Smooth muscle cell (in vitro differentiated cells): ENCODE results near the gene DDR2. TPM values are rescaled to one million over a fixed set of nuclear protein-coding genes. Genes with fewer than 3 reads are reported as not detected.

ENCODE experiments used
- DNase-seq: peaks from one replicate; lab custom pipeline; 2025; ENCODE audit not compliant: unreplicated experiment; lab: John Stamatoyannopoulos, UW
- H2AFZ ChIP-seq: fragments of 200-600 bp; sonication (generic); 2 replicates; pipeline ENCODE4 v1.6.0; 2016; ENCODE audit warnings: antibody characterized with exemption, low read depth, mild to moderate bottlenecking
- H3F3A ChIP-seq: fragments of 200-600 bp; sonication (generic); 2 replicates; pipeline ENCODE4 v1.6.0; 2017; ENCODE audit warnings: antibody characterized with exemption, low read depth
- H3K27ac ChIP-seq: fragments of 200-600 bp; sonication (generic); 2 replicates; pipeline ENCODE4 v1.5.1; 2016; ENCODE audit warnings: low read depth, mild to moderate bottlenecking
- H3K27me3 ChIP-seq: fragments of 200-600 bp; sonication (generic); 2 replicates; pipeline ENCODE4 v1.6.1; 2016; ENCODE audit warnings: low read depth, mild to moderate bottlenecking
- H3K36me3 ChIP-seq: fragments of 200-600 bp; sonication (generic); 2 replicates; pipeline ENCODE4 v1.5.1; 2016; ENCODE audit warnings: low read depth
- H3K4me1 ChIP-seq: fragments of 200-600 bp; sonication (generic); 2 replicates; pipeline ENCODE4 v1.5.1; 2016; ENCODE audit warnings: low read depth
- H3K4me2 ChIP-seq: fragments of 200-600 bp; sonication (generic); 2 replicates; pipeline ENCODE4 v1.6.0; 2016; ENCODE audit warnings: mild to moderate bottlenecking
- H3K4me3 ChIP-seq: fragments of 200-600 bp; sonication (generic); 2 replicates; pipeline ENCODE4 v1.5.1; 2016; ENCODE audit warnings: mild to moderate bottlenecking
- H3K79me2 ChIP-seq: fragments of 200-600 bp; sonication (generic); 2 replicates; pipeline ENCODE4 v1.6.0; 2016; ENCODE audit warnings: low read depth, mild to moderate bottlenecking
- H3K9ac ChIP-seq: fragments of 200-600 bp; sonication (generic); 2 replicates; pipeline ENCODE4 v1.6.0; 2016; ENCODE audit warnings: low read depth
- H3K9me3 ChIP-seq: fragments of 200-600 bp; sonication (generic); replicated peaks from 2 replicates; pipeline ENCODE4 v1.5.1; 2016; ENCODE audit warnings: low read depth
- H4K20me1 ChIP-seq: fragments of 200-600 bp; sonication (generic); 2 replicates; pipeline ENCODE4 v1.6.0; 2016; ENCODE audit warnings: low read depth
- CTCF ChIP-seq: fragments of 200-600 bp; sonication (generic); IDR thresholded peaks from 2 replicates; pipeline ENCODE4 v1.5.1; 2017; ENCODE audit warnings: borderline replicate concordance, mild to moderate bottlenecking, antibody characterized with exemption; ENCODE audit not compliant: insufficient read depth, poor library complexity, severe bottlenecking
- WGBS: methylation state at CpG from one replicate; pipeline ENCODE4 v1.1.7; 2016; ENCODE audit warnings: low lambda C conversion rate; 5-methylcytosine and 5-hydroxymethylcytosine counted together
- polyA plus RNA-seq: library from polyadenylated mRNA; unstranded; fragments of >200 nt; fragmentation: Nextera tagmentation; extraction: Ambion mirVana; gene quantifications from 2 replicates; pipeline ENCODE4 v1.2.1, GENCODE V29; 2016
- total RNA-seq: library from RNA; depleted of rRNA; stranded (reverse); fragments of >200 nt; gene quantifications from 2 replicates; pipeline ENCODE4 v1.2.3, GENCODE V29; 2014

Gene DDR2
- total and polyA plus RNA-seq, 2 experiments from 2014 or later: 13.3 to 24.5 TPM

- WGBS: 80% methylated on average over 1 of the region's 1 CpG
- Histone ChIP-seq H3K4me2 (no peak overlapping the region), H3K4me1 (no peaks in the 10 kb centered on the region), H3K9ac (no peak overlapping the region), H4K20me1 (no peaks in the 10 kb centered on the region), H3K4me3 (no peak overlapping the region), H3K79me2 (no peaks in the 10 kb centered on the region), H3F3A (no peaks in the 10 kb centered on the region), H3K27me3 (no peaks in the 10 kb centered on the region), H3K9me3 (no peaks in the 10 kb centered on the region), H2AFZ (no peak overlapping the region), H3K36me3 (no peaks in the 10 kb centered on the region), H3K27ac (no peak overlapping the region)
- DNase-seq: no peak
- TF ChIP-seq CTCF: no peak
Observed at GRCh38 chr1:162753998-162754585, 121.8 kb downstream of the DDR2 start.

- 85% methylated on average over 3 of the region's 3 CpGs for WGBS
- H3F3A ChIP-seq: no peaks in the 10 kb centered on the region
- H3K4me2 ChIP-seq: no peak overlapping the region
- TF ChIP-seq CTCF: no peak
- H3K79me2 ChIP-seq: no peaks in the 10 kb centered on the region
- no peak overlapping the region for H3K9ac ChIP-seq
- H3K27me3 ChIP-seq: no peaks in the 10 kb centered on the region
- no peaks in the 10 kb centered on the region for H4K20me1 ChIP-seq
- no peaks in the 10 kb centered on the region for H3K9me3 ChIP-seq
- no peak overlapping the region for H3K27ac ChIP-seq
- no peak overlapping the region for H3K4me3 ChIP-seq
- H2AFZ ChIP-seq: no peak overlapping the region
- H3K36me3 ChIP-seq: no peaks in the 10 kb centered on the region
- no peak for DNase-seq
- no peaks in the 10 kb centered on the region for H3K4me1 ChIP-seq
Observed at GRCh38 chr1:162755306-162755705, 123.0 kb downstream of the DDR2 start.

GRCh38 chr1:162756523-162756922, 124.3 kb downstream of the DDR2 start:
- Histone ChIP-seq H3K4me1 (no peaks in the 10 kb centered on the region), H3F3A (no peaks in the 10 kb centered on the region), H3K27ac (no peak overlapping the region), H3K4me2 (no peak overlapping the region), H4K20me1 (no peaks in the 10 kb centered on the region), H2AFZ (no peak overlapping the region), H3K9me3 (no peaks in the 10 kb centered on the region), H3K79me2 (no peaks in the 10 kb centered on the region), H3K36me3 (no peaks in the 10 kb centered on the region), H3K27me3 (no peaks in the 10 kb centered on the region), H3K9ac (no peak overlapping the region), H3K4me3 (no peak overlapping the region)
- DNase-seq: no peak
- 89% methylated on average over 5 of the region's 5 CpGs for WGBS
- no peak for TF ChIP-seq CTCF

- no peak for DNase-seq
- H3K4me1 ChIP-seq: no peaks in the 10 kb centered on the region
- no peak overlapping the region for H3K9ac ChIP-seq
- H3K36me3 ChIP-seq: no peaks in the 10 kb centered on the region
- H4K20me1 ChIP-seq: no peaks in the 10 kb centered on the region
- 100% methylated on average over 1 of the region's 1 CpG for WGBS
- no peaks in the 10 kb centered on the region for H3F3A ChIP-seq
- H3K79me2 ChIP-seq: no peaks in the 10 kb centered on the region
- no peak overlapping the region for H3K4me2 ChIP-seq
- no peak for TF ChIP-seq CTCF
- H2AFZ ChIP-seq: no peak overlapping the region
- no peak overlapping the region for H3K4me3 ChIP-seq
- H3K27ac ChIP-seq: no peak overlapping the region
- H3K9me3 ChIP-seq: no peaks in the 10 kb centered on the region
- no peaks in the 10 kb centered on the region for H3K27me3 ChIP-seq
Observed at GRCh38 chr1:162757476-162757875, 125.2 kb downstream of the DDR2 start.
